RWPE1 (cell line): ENCODE results near the gene METTL21C.

ENCODE experiments used
- CTCF ChIA-PET: fragments of 350-600 bp; sonication (Branson Sonifier 250); formaldehyde crosslinking; extraction: SDS; loops from one replicate; lab custom pipeline; 2021; lab: Yijun Ruan, JAX
- POLR2A ChIA-PET: fragments of 400-600 bp; formaldehyde crosslinking; extraction: SDS; loops from one replicate; lab custom pipeline; 2020; ENCODE audit warnings: antibody characterized with exemption; ENCODE audit not compliant: low non-redundant PET; lab: Yijun Ruan, JAX
- DNase-seq: peaks from one replicate; pipeline ENCODE4 v3.0.0; 2012; ENCODE audit warnings: low spot score
- H3K27ac ChIP-seq: fragments of 450-650 bp; 2 replicates; pipeline ENCODE4 v1.5.1; 2017
- TF ChIP-seq, protein P1 (sequence below): fragments of 450-650 bp; conservative IDR thresholded peaks from 2 replicates; pipeline ENCODE4 v1.5.1; 2017; ENCODE audit warnings: low read depth, mild to moderate bottlenecking

METTL21C gene

DNA sequence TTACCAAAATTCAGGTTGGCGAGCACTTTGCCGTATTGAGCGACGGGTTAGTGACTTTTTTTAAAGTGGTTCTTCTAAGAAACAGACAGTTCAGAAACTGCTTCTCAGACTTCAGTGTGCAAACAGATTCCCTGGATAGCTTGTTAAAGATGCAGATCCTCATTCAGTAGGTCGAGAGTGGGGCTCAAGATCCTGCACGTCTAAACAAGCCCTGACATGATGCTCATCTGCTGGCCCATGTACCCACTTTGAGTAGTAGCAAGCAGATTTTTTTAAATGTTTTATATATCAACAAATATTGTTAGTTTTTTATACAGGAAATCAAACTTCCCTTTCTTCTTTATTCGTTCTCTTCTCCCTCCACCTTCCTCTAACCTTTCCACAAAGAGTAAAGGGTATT lies 7.3 kb downstream of the METTL21C start:
- H3K27ac ChIP-seq, result no peak overlapping the region
- ChIA-PET POLR2A (no interaction called here), CTCF (no interaction called here)
- TF ChIP-seq, protein P1, sequence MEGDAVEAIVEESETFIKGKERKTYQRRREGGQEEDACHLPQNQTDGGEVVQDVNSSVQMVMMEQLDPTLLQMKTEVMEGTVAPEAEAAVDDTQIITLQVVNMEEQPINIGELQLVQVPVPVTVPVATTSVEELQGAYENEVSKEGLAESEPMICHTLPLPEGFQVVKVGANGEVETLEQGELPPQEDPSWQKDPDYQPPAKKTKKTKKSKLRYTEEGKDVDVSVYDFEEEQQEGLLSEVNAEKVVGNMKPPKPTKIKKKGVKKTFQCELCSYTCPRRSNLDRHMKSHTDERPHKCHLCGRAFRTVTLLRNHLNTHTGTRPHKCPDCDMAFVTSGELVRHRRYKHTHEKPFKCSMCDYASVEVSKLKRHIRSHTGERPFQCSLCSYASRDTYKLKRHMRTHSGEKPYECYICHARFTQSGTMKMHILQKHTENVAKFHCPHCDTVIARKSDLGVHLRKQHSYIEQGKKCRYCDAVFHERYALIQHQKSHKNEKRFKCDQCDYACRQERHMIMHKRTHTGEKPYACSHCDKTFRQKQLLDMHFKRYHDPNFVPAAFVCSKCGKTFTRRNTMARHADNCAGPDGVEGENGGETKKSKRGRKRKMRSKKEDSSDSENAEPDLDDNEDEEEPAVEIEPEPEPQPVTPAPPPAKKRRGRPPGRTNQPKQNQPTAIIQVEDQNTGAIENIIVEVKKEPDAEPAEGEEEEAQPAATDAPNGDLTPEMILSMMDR, result no peak
- DNase-seq, result peak; percentile 36

DNA sequence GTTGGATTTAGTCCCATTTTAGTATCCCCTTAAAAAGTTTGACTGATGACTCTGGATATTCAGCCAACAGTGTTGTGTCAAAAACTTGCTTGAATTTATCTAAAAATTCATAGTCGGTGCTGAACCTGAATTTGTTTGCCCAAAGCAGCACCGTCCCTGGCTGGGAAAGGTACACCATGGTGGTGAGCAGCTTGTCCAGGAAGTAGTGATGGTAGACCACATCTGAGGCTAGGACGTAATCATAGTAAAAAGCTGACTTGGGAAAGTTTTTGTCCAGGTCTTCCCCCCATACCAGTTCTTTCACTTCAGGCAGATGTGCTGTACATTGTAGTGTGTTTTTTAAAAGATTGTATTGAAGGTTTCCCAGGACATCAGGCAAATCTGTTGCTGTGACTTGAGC lies 8.8 kb downstream of the METTL21C start:
- ChIA-PET CTCF (no interaction called here), POLR2A (no interaction called here)
- TF ChIP-seq, protein P1, result no peak
- no peak for DNase-seq
- H3K27ac ChIP-seq, result no peak overlapping the region

DNA sequence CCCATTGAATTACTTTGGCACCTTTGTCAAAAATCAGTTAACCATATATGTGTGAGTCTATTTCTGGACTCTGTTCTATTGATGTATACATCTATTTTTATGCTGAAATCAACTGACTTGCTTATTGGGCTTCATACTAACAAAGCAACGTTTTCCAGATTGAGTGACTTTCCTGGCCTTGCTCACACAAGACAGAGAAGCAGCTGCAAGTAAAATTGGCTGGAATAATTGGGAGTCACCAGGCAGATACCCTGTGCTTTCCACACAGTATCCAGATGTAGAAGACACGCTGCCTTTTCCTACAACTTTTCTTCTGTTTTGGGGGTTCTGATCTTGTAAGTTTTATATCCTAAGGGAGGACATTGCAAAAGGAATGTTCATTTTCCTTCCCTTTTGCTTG lies 11.2 kb downstream of the METTL21C start:
- CTCF ChIA-PET, result no interaction called here
- POLR2A ChIA-PET, result no interaction called here
- TF ChIP-seq, protein P1, result no peak
- no peak for DNase-seq
- H3K27ac ChIP-seq, result no peak overlapping the region

DNA sequence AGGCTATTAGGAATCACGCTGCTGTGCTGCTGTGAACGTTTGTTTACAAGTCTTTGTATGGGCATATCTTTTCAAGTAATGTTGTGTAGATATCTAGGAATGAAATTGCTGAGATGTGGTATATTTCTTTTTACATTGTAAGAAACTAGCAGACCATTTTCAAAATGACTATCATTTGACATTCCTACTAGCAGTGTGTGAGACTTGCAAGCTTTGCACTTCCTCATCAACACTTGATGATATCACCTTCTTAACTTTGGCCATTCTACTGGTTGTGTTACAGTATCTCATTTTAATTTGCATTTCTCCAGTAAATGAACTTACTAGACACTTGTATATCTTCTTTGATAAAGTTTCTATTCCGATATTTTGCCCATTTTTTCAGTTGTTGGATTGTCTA lies 12.1 kb downstream of the METTL21C start:
- POLR2A ChIA-PET, result no interaction called here
- H3K27ac ChIP-seq, result no peak overlapping the region
- TF ChIP-seq, protein P1, result no peak
- CTCF ChIA-PET, result interaction anchor here (0.6 kb wide), 1 partner anchor 245 kb away, joined by 5 read pairs; no protein-coding TSS in a partner anchor
- no peak for DNase-seq

DNA sequence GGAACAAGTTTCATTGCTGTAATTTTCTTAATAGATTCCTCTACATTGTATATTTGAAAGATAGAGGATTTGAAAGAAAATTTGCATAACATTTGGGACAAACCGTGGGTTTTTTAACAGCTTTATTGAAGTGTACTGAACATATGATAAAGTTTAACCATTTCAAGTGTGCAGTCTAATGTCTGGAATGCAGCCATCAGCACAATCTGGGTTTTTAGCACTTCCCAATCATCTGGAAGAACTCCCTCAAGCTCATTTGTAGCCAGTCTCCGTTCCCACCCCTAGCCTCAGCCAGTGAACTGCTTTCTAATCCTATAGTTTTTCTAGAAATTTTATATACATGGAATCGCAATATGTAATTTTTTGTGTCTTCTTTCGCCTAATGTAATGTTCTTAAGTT lies 12.6 kb downstream of the METTL21C start:
- TF ChIP-seq, protein P1, result no peak
- POLR2A ChIA-PET, result no interaction called here
- H3K27ac ChIP-seq, result no peak overlapping the region
- no peak for DNase-seq
- CTCF ChIA-PET, result no interaction called here

DNA sequence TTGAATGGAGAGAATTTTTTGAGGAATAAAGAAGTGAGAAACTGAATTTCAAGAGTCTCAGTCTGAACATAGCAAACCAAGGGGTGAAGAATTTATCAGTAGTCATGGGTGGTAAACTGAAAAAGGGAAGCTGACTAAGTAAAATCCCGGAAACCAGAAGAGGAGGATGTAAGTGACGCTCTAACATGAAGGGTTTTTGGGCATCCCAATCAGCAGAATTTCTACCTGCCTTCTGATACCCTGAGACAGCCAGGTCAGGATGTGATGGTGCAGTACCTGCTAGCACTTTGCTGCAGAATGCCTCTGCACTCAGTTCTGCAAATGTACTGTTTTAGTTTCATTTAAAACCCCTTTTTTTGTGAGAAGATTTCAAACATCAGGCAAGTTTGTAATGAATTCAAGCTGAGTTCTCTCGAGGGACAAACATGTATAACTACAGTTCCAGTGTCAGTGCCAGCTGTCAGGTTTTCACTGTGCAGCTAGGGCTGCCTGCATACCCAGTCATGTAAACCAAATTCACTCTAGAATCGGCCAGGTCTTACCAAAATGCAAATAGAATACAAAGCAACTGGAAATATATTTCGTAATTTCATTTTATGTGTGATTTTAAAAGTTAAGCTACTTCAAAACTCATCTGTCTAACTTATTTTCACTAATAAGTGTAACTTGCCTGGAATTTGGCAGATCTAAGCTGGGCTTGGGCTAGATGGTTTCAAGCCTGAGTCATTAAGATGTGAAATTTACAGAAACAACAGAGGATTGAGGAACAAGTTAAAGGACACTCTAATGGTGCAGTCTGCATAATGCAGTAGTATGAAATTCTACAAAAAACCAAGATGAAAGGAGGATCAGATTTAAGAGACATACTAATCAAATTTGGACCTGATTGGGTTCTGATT lies 13.8 kb downstream of the METTL21C start:
- DNase-seq, result no peak
- ChIA-PET POLR2A (no interaction called here), CTCF (interaction anchor here (0.6 kb wide), 1 partner anchor 70 kb away, joined by 3 read pairs; no protein-coding TSS in a partner anchor)
- TF ChIP-seq, protein P1, result no peak
- H3K27ac ChIP-seq, result no peak overlapping the region
